ENCODE results near the gene GET3.

Gene GET3

DNA sequence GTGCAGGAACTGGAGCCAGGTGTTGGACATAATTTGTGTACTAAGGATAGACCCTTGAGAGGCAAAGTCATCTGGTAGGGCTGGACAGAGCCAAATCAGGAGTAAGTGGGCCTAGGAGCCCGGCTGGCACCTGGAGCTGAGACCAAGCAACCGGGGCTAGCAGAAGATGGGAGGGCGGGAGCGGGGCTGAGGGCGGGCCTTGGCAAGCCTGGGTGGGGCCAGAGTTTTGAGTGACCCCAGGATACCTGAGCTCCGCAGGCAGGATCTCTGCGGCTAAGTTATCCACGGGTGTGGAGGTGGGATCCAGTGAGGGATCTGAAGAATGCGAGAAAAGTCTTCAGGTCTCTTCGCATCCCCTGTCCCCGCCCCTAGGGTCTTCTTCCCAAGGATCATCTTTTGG lies 29.9 kb downstream of the GET3 start:
- no peak for TF ChIP-seq JUND (IDR thresholded peaks at IDR 0.05; ENCODE audit: low read depth)
- DNase-seq (ENCODE audit: low read depth in 1 of 2, low spot score in 1 of 2) = no peak
- in situ Hi-C loops (cut with HindIII; ENCODE audit: low pct_unique_long_range_greater_than_20kb, low sequenced_read_pairs) = no loop called here

DNA sequence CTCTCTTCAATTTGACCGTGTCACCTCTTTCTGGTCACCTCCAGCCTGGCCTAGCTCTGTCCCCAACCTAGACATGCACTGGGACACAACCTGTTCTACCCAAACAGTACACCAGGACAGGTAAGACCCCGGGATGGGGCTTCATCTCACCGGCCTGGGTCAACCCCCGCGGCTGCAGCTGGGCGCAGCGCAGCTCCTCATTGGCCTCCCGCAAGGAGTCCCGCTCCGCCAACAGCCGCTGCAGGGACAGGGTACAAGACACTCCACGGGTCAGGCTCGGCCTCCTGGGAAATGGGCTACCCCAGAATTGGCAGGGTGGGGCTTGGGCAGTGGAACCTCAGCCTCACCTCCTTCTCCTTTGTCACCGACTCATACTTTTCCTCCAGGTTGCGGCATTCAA lies 30.4 kb downstream of the GET3 start:
- TF ChIP-seq JUND (IDR thresholded peaks at IDR 0.05; ENCODE audit: low read depth) = no peak
- no peak for DNase-seq (ENCODE audit: low read depth in 1 of 2, low spot score in 1 of 2)
- in situ Hi-C loops (cut with HindIII; ENCODE audit: low pct_unique_long_range_greater_than_20kb, low sequenced_read_pairs) = no loop called here

- DNase-seq (ENCODE audit: low read depth in 1 of 2, low spot score in 1 of 2) = no peak
- in situ Hi-C loops (cut with HindIII; ENCODE audit: low pct_unique_long_range_greater_than_20kb, low sequenced_read_pairs) = no loop called here
- no peak for TF ChIP-seq JUND (IDR thresholded peaks at IDR 0.05; ENCODE audit: low read depth)
These were observed 32.4 kb downstream of the GET3 start for GRCh38 chr19:12769689-12770088.

GRCh38 chr19:12770922-12771321 lies 33.6 kb downstream of the GET3 start:
- no peak for DNase-seq (ENCODE audit: low read depth in 1 of 2, low spot score in 1 of 2)
- TF ChIP-seq JUND (IDR thresholded peaks at IDR 0.05; ENCODE audit: low read depth) = no peak
- in situ Hi-C loops (cut with HindIII; ENCODE audit: low pct_unique_long_range_greater_than_20kb, low sequenced_read_pairs) = no loop called here

- no peak for DNase-seq (ENCODE audit: low read depth in 1 of 2, low spot score in 1 of 2)
- in situ Hi-C loops (cut with HindIII; ENCODE audit: low pct_unique_long_range_greater_than_20kb, low sequenced_read_pairs) = no loop called here
- no peak for TF ChIP-seq JUND (IDR thresholded peaks at IDR 0.05; ENCODE audit: low read depth)
These were observed 35.0 kb downstream of the GET3 start for GRCh38 chr19:12772323-12772722.

- no peak for TF ChIP-seq JUND (IDR thresholded peaks at IDR 0.05; ENCODE audit: low read depth)
- DNase-seq (ENCODE audit: low read depth in 1 of 2, low spot score in 1 of 2) = peak in 1 of 2 experiments; percentile 37
- in situ Hi-C loops (cut with HindIII; ENCODE audit: low pct_unique_long_range_greater_than_20kb, low sequenced_read_pairs) = no loop called here
These were observed 36.3 kb downstream of the GET3 start for GRCh38 chr19:12773571-12773970.

DNA sequence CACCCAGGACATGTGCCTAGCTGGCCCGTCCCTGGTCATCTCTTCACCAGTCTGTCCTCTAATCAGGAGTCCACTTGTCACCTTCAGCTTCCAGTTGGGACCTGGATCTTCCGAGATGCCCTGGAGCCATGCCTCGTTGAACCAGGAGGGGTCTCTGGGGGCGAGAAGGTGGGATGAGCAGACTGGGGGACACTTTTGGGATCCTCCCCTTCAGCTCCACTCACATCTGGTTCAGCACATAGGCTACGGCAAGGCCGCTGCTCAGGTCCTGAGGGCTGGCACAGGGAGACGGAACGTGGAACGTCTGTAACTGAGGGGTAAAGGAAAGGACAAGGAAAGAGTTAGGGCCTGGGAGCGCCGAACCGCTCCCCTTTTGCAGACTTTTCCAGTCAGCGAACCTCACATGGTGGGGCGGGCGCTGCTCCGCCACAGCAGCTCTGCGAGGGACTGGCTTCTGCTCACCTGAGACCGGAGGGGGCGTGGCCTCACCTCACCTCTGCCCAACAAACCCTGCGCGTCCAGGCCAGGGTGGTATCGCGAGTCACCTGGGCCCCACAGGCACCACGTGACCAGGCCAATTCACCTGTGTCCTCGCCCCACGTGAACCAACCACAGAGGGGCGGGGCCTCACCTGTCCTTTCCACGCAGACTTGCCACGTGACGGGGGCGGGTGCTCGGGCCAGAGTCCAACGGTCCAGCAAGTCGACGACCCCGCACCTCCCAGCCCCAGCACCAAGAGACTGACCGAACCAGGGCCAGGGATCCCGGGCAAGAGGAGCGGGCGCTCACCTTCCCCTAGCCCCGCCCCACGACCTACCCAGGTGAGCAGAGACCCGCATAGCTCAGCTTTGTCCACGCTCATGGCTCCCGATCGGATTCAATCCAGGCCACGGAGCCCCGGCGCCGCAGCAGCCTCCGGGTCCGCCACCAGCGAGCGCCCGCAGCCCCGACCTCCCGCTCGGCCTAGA lies 37.6 kb downstream of the GET3 start, which contains the start of gene HOOK2:
TSS of gene HOOK2 (minus strand) at position 965 of the 968 bp plus-strand sequence. CDS start at position 862, 103 bp downstream.
- no peak for TF ChIP-seq JUND (IDR thresholded peaks at IDR 0.05; ENCODE audit: low read depth)
- in situ Hi-C loops (cut with HindIII; ENCODE audit: low pct_unique_long_range_greater_than_20kb, low sequenced_read_pairs) = no loop called here
- peak; percentile 92 to 99 for DNase-seq (ENCODE audit: low read depth in 1 of 2, low spot score in 1 of 2)

DNA sequence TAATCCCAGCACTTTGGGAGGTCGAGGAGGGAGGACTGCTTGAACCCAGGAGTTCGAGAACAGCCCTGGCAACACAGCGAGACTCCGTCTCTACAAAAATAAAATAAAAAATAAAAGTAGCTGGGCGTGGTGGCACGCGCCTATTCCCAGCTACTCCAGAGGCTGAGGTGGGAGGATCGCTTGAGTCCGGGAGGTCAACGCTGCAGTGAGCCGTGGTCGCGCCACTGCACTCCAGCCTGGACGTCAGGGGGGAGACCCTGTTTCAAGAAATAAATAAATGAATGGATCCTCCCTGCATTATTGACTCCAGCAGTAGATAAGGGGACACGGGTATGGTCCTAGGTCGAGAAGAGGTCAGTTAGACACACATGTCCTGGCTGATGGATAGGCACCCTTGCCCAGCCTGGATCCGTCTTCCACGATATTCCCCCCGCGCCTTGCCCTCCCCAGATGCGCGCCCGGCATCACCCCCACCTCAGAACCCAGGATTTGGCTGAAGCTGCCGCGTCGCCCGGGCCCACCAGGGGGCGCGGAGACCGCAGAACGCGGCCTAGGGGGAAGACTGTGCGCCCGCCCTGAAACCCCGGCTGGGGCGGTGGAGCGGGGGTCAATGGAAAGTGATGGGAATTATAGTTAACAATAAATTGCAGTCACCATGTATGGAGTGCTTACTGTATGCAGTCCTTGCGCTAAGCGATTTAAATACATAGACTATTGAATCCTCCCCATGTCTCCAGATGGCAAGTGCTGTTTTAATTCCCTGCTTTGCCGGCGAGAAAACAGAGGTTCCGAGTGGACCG lies 40.1 kb downstream of the GET3 start:
- peak in 1 of 2 experiments; percentile 67 for DNase-seq (ENCODE audit: low read depth in 1 of 2, low spot score in 1 of 2)
- no peak for TF ChIP-seq JUND (IDR thresholded peaks at IDR 0.05; ENCODE audit: low read depth)
- in situ Hi-C loops (cut with HindIII; ENCODE audit: low pct_unique_long_range_greater_than_20kb, low sequenced_read_pairs) = no loop called here

GRCh38 chr19:12778017-12778904 lies 41.0 kb downstream of the GET3 start:
- no peak for TF ChIP-seq JUND (IDR thresholded peaks at IDR 0.05; ENCODE audit: low read depth)
- in situ Hi-C loops (cut with HindIII; ENCODE audit: low pct_unique_long_range_greater_than_20kb, low sequenced_read_pairs) = no loop called here
- peak in 1 of 2 experiments; percentile 72 for DNase-seq (ENCODE audit: low read depth in 1 of 2, low spot score in 1 of 2)

DNA sequence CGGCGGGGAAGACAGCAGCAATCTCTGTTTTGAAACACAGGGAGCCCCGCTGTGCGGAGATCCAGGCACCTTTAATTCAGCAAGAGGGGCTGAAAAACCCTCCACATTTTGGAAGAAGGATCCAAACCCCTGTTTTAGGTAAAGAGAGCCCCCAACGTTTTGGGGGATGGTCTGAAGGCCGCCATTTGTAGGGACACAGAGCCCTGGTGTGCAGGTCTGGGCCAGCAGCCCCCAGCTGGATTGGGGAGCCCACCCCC lies 41.5 kb downstream of the GET3 start:
- no peak for TF ChIP-seq JUND (IDR thresholded peaks at IDR 0.05; ENCODE audit: low read depth)
- in situ Hi-C loops (cut with HindIII; ENCODE audit: low pct_unique_long_range_greater_than_20kb, low sequenced_read_pairs) = no loop called here
- no peak for DNase-seq (ENCODE audit: low read depth in 1 of 2, low spot score in 1 of 2)

DNA sequence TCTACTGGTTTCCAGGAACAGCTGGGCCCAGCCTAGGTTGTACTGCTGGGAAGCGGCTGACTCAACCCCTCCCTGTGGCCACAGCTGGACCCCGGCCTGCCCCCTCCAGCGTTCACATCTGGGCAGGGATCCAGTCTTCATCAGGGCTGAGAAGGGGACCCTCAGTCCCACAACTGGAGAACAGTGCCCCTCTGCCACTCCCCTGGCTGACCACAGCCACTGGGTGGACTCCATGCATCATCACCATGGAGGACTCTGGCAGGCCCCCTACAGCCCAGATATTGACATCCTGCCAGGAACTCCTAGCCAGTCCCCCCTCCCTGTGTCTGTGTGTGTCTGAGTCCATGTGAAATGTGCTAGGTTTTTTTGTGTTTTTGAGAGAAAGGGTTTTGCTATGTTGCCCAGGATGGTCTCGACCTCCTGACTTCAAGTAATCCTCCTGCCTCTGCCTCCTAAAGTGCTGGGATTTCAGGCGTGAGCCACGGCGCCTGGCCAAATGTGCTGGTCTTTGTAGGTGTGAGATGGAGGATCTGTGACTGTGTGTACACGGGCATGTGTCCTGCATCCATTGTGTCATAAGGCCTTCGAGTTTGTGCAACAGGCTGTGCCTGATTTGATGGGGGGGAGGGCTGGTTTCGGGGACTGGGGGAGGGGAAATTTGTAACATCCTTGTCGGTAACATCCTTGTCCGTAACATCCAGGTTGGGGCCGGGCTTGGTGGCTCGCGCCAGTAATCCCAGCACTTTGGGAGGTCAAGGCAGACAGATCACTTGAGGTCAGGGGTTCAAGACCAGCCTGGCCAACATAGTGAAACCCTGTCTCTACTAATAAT lies 42.1 kb downstream of the GET3 start:
- in situ Hi-C loops (cut with HindIII; ENCODE audit: low pct_unique_long_range_greater_than_20kb, low sequenced_read_pairs) = no loop called here
- no peak for TF ChIP-seq JUND (IDR thresholded peaks at IDR 0.05; ENCODE audit: low read depth)
- DNase-seq (ENCODE audit: low read depth in 1 of 2, low spot score in 1 of 2) = peak in 1 of 2 experiments; percentile 30

DNA sequence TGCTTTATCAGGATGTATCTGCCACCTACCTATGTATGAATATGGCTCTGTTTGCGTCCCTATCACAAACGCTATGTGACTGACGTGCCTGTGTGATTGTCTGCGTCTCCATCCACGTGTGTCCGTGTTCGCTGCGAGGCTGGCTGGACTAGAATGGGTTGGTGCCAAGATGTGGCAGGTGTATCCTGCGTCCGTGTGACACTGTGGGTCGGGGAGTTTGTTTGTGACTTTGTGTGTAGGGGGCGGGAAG lies 44.8 kb downstream of the GET3 start:
- in situ Hi-C loops (cut with HindIII; ENCODE audit: low pct_unique_long_range_greater_than_20kb, low sequenced_read_pairs) = no loop called here
- no peak for DNase-seq (ENCODE audit: low read depth in 1 of 2, low spot score in 1 of 2)
- no peak for TF ChIP-seq JUND (IDR thresholded peaks at IDR 0.05; ENCODE audit: low read depth)

All from T47D (cell line).